ENCODE results near the gene GABRB2.

The GABRB2 gene

GRCh38 chr5:161544350-161544765, 2.2 kb downstream of the GABRB2 start:
- no peak for TF ChIP-seq EGR1 (IDR thresholded peaks at IDR 0.05)
- peak; percentile 49 for TF ChIP-seq RAD21 (IDR thresholded peaks at IDR 0.05; ENCODE audit: low read depth)
- TF ChIP-seq MAX (IDR thresholded peaks at IDR 0.05): peak; percentile 79

GRCh38 chr5:161539016-161539415, 7.5 kb downstream of the GABRB2 start:
- no peak for TF ChIP-seq MAX (IDR thresholded peaks at IDR 0.05)
- no peak for TF ChIP-seq RAD21 (IDR thresholded peaks at IDR 0.05; ENCODE audit: low read depth)
- TF ChIP-seq YY1 (IDR thresholded peaks at IDR 0.05; ENCODE audit: low read depth): no peak
- no peak for TF ChIP-seq FOXM1 (IDR thresholded peaks at IDR 0.05; ENCODE audit: borderline replicate concordance, low read depth)
- no peak for TF ChIP-seq EP300 (IDR thresholded peaks at IDR 0.05; ENCODE audit: borderline replicate concordance)
- TF ChIP-seq CEBPB (IDR thresholded peaks at IDR 0.05): no peak
- TF ChIP-seq TEAD4 (IDR thresholded peaks at IDR 0.05): no peak
- TF ChIP-seq NFIC (IDR thresholded peaks at IDR 0.05): no peak
- no peak for TF ChIP-seq EGR1 (IDR thresholded peaks at IDR 0.05)
- TF ChIP-seq CREB1 (IDR thresholded peaks at IDR 0.05; ENCODE audit: low read depth): no peak
- no peak for TF ChIP-seq USF1 (IDR thresholded peaks at IDR 0.05)
- TF ChIP-seq TCF12 (IDR thresholded peaks at IDR 0.05; ENCODE audit: low read depth): no peak
- no peak for TF ChIP-seq TAF1 (IDR thresholded peaks at IDR 0.05; ENCODE audit: low read depth)
- no peak for TF ChIP-seq REST (IDR thresholded peaks at IDR 0.05; ENCODE audit: low read depth)

GRCh38 chr5:161535762-161536161, 10.8 kb downstream of the GABRB2 start:
- TF ChIP-seq FOXM1 (IDR thresholded peaks at IDR 0.05; ENCODE audit: borderline replicate concordance, low read depth) (no peak), TAF1 (IDR thresholded peaks at IDR 0.05; ENCODE audit: low read depth) (no peak), MAX (IDR thresholded peaks at IDR 0.05) (no peak), RAD21 (IDR thresholded peaks at IDR 0.05; ENCODE audit: low read depth) (no peak), TEAD4 (IDR thresholded peaks at IDR 0.05) (no peak), NFIC (IDR thresholded peaks at IDR 0.05) (no peak), REST (IDR thresholded peaks at IDR 0.05; ENCODE audit: low read depth) (no peak), YY1 (IDR thresholded peaks at IDR 0.05; ENCODE audit: low read depth) (no peak), CEBPB (IDR thresholded peaks at IDR 0.05) (no peak), CREB1 (IDR thresholded peaks at IDR 0.05; ENCODE audit: low read depth) (no peak), TCF12 (IDR thresholded peaks at IDR 0.05; ENCODE audit: low read depth) (no peak), ZBTB7A (IDR thresholded peaks at IDR 0.05; ENCODE audit: low read depth) (no peak), EGR1 (IDR thresholded peaks at IDR 0.05) (no peak), USF1 (IDR thresholded peaks at IDR 0.05) (no peak)

- TF ChIP-seq TAF1 (IDR thresholded peaks at IDR 0.05; ENCODE audit: low read depth) (no peak), NFIC (IDR thresholded peaks at IDR 0.05) (no peak), USF1 (IDR thresholded peaks at IDR 0.05) (no peak), CREB1 (IDR thresholded peaks at IDR 0.05; ENCODE audit: low read depth) (no peak), EP300 (IDR thresholded peaks at IDR 0.05; ENCODE audit: borderline replicate concordance) (no peak), ZBTB7A (IDR thresholded peaks at IDR 0.05; ENCODE audit: low read depth) (no peak), FOXM1 (IDR thresholded peaks at IDR 0.05; ENCODE audit: borderline replicate concordance, low read depth) (no peak), YY1 (IDR thresholded peaks at IDR 0.05; ENCODE audit: low read depth) (no peak), RAD21 (IDR thresholded peaks at IDR 0.05; ENCODE audit: low read depth) (no peak), MAX (IDR thresholded peaks at IDR 0.05) (no peak), CEBPB (IDR thresholded peaks at IDR 0.05) (no peak), REST (IDR thresholded peaks at IDR 0.05; ENCODE audit: low read depth) (no peak)
Measured at GRCh38 chr5:161530700-161531099, 15.8 kb downstream of the GABRB2 start.
